ENCODE results near the gene PNMA6F. TPM values are rescaled to one million over a fixed set of nuclear protein-coding genes. Genes with fewer than 3 reads are reported as not detected.

Gene PNMA6F
- total and polyA plus RNA-seq, 8 donors: 0.12 TPM; not detected in 7

DNA sequence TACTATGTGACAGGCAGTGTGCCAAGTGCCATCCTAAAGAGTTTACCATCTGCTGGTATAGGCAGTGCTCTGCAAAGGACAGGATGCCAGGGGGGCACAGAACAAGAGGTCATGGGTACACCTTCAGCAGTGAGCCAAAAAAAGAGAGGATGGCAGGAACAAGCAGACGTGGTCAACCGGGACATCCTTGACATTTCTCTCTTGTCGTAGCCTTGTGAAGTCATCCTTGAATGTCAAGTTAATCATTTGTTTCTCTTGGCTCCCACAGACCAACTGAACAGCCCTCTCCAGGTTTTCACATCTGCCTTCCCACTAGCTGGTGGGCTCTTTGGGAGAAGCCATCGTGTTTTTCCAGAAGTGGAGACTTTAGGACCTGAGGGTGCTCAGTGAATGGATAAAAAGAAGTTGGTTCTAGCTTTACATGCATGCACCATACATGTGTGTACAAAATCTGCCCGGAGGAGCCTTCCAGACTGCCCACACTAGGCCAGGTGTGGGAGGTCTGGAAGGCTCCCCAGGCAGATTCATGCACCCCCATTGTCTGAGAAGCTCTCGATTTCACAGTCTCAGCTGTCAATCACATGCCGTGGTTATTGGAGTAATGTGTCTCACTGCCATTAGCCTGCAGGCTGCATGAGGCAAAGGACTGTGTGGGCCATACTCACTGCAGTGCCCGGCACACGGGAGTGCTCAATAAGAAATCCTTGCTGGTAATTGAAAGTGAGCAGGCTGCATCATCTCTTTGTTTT, 16.4 kb downstream of the PNMA6F start:
- Histone ChIP-seq H3K36me3 (no peaks in the 10 kb centered on the region), H3K27me3 (peaks cover 0 to 10% (median 0%) of the 10 kb centered on the region in 4 donors), H3K4me1 (no peaks in the 10 kb centered on the region), H3K9me3 (no peaks in the 10 kb centered on the region), H3K27ac (no peak overlapping the region), H3K4me3 (no peak overlapping the region)
- intact Hi-C loops (cut with DNase I): no loop called here
- 50 to 59% methylated on average over 9 of the region's 9 CpGs for WGBS, 2 donors
- ATAC-seq (no peak), FAIRE-seq (no peak), DNase-seq (no peak)
- TF ChIP-seq, protein P1, sequence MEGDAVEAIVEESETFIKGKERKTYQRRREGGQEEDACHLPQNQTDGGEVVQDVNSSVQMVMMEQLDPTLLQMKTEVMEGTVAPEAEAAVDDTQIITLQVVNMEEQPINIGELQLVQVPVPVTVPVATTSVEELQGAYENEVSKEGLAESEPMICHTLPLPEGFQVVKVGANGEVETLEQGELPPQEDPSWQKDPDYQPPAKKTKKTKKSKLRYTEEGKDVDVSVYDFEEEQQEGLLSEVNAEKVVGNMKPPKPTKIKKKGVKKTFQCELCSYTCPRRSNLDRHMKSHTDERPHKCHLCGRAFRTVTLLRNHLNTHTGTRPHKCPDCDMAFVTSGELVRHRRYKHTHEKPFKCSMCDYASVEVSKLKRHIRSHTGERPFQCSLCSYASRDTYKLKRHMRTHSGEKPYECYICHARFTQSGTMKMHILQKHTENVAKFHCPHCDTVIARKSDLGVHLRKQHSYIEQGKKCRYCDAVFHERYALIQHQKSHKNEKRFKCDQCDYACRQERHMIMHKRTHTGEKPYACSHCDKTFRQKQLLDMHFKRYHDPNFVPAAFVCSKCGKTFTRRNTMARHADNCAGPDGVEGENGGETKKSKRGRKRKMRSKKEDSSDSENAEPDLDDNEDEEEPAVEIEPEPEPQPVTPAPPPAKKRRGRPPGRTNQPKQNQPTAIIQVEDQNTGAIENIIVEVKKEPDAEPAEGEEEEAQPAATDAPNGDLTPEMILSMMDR (IDR thresholded peaks at IDR 0.05): no peak

DNA sequence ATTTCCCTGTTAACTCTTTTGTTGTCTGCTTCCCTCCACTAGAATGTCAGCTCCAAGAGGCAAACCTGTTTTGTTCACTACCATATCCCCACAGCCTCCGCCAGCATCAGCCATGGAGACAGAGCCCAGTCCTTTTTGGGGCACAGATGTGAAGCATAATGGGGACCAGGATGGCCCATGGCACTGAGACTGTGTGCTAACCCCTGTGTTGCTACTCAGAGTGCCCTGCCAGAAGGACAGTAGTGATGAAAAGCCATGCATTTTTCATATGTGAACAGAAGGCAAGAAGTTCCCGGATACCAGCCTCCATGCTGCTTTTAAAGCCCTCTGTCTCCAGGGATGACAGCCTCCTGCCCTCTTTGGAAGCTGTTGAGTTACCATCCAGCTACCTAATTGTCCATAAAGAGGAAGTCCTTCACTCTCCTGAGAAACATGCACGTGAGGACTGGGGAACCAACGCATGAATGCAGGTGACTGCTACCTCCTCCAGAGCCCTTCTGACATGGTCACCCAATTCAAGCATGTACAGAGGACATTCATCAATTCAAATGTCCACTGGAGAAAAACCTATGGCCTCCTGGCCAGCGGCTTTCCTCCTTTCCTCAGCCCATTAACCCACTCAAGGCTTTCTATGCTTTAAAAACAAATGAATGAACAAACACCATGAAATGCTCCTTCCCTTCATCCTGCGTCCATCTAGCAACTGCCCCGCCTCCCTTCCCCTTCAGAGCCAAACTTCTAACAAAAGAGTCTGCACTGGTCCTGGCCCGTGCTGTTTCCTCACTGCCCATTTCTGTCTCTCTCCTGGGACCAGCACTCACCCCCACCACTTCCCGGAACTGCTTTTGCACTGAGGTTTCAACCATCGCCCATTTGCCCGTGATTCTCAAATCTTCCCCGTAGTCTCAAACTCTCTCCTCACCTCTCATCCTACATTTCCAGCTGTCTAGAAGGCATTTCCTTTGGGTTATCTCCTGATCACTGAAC, 18.0 kb downstream of the PNMA6F start:
- TF ChIP-seq, protein P1 (IDR thresholded peaks at IDR 0.05): no peak
- no peak for DNase-seq
- Histone ChIP-seq H3K27me3 (peaks cover 0 to 10% (median 0%) of the 10 kb centered on the region in 4 donors), H3K9me3 (no peaks in the 10 kb centered on the region), H3K27ac (no peak overlapping the region), H3K36me3 (no peaks in the 10 kb centered on the region), H3K4me3 (no peak overlapping the region), H3K4me1 (no peaks in the 10 kb centered on the region)
- ATAC-seq: no peak
- intact Hi-C loops (cut with DNase I): no loop called here
- WGBS, 2 donors: 58 to 65% methylated on average over 12 of the region's 12 CpGs
- FAIRE-seq: no peak

DNA sequence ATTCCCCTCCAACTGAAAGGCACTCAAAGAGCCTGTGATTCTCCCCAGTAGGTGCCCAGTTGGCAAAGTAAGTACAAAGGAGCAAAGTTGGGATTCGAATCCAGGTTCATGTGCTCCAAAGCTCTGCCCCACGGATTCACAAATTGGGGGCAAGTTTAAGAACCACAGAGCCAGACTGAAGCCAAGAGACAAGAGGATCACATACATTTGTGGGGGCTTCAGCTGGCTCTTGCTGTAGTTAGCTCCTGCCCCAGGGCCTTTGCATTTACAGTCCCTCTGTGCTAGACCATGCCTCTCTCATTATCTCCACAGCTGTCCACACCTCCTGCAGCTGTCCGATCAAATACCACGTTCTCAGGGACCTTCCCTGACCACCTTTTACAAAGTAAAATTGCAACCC, 18.8 kb downstream of the PNMA6F start:
- Histone ChIP-seq H3K4me3 (no peak overlapping the region), H3K9me3 (no peaks in the 10 kb centered on the region), H3K4me1 (no peaks in the 10 kb centered on the region), H3K36me3 (no peaks in the 10 kb centered on the region), H3K27ac (no peak overlapping the region), H3K27me3 (peaks cover 0 to 10% (median 0%) of the 10 kb centered on the region in 4 donors)
- no peak for DNase-seq
- ATAC-seq: no peak
- 59 to 68% methylated on average over 4 of the region's 4 CpGs for WGBS, 2 donors
- intact Hi-C loops (cut with DNase I): no loop called here
- TF ChIP-seq, protein P1 (IDR thresholded peaks at IDR 0.05): no peak
- no peak for FAIRE-seq

DNA sequence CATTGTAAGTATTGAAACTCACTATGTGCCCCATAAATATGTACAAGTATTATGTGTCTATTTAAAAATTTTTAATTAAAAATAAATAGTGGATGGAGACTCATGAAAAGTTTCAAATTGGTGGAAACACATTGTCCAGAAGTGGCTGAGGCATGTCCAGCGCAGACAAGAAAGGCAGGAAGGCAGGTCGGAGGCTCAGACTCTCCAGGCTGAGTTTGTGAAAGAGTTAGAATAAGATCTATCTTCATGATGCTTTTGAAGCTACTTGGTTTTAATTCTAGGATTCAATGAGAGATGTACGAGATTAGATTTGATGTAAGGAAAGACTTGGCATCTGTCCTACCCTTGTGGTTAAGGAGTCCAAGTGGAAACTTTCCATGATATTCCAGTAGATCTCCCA, 19.8 kb downstream of the PNMA6F start:
- Histone ChIP-seq H3K4me3 (no peak overlapping the region), H3K4me1 (no peaks in the 10 kb centered on the region), H3K27me3 (peaks cover 0 to 10% (median 0%) of the 10 kb centered on the region in 4 donors), H3K27ac (no peak overlapping the region), H3K9me3 (no peaks in the 10 kb centered on the region), H3K36me3 (no peaks in the 10 kb centered on the region)
- FAIRE-seq (no peak), ATAC-seq (no peak), DNase-seq (no peak)
- intact Hi-C loops (cut with DNase I): no loop called here
- WGBS, 2 donors: 64 to 69% methylated on average over 3 of the region's 3 CpGs
- TF ChIP-seq, protein P1 (IDR thresholded peaks at IDR 0.05): no peak

All from pancreas (tissue), 10 donors.